HUDEP-2 (cell line): ENCODE measurements around the gene CYP27B1.
A peak's percentile ranks its signal among the peaks of the same experiment; 100 is the strongest.
"Not testable (repeated sequence)": the region's sequence is repeated elsewhere in the genome, so short reads cannot be mapped to it uniquely, and the experiment has no call there.

ENCODE experiments used
- DNase-seq, 76 experiments: peaks; one replicate each; lab custom pipeline; 2025; ENCODE audit not compliant: unreplicated experiment in 76 of 76; lab: John Stamatoyannopoulos, UW

CYP27B1 gene

DNA sequence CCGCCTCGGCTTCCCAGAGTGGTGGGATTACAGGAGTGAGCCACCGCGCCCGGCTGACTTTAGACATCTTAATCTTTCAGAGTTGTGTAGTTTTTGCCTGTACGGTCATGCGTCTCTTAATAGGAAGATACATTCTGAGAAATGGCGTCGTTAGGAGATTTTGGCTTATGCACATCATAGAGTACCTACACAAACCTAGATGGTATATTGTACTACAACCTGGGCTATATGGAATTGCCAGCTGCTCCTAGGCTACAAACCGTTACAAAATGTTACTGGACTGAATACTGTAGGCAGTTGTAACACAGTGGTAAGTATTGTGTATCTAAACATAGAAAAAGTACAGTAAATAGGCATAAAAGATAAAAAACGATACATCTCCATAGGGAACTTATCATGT, 17.0 kb upstream of the CYP27B1 start:
- no peak for DNase-seq

DNA sequence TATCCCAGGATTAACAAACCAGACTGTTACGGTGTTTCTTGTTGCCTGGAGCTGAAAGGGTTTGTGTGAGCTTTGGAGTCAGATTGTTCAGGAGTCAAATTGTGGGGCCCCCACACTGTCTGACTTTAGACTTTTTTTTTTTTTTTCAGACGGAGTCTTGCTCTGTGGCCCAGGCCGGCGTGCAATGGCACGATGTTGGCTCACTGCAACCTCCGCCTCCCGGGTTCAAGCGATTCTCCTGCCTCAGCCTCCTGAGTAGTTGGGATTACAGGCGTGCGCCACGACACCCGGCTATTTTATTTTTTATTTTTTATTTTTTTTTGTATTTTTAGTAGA, 16.6 kb upstream of the CYP27B1 start:
- no peak for DNase-seq

DNA sequence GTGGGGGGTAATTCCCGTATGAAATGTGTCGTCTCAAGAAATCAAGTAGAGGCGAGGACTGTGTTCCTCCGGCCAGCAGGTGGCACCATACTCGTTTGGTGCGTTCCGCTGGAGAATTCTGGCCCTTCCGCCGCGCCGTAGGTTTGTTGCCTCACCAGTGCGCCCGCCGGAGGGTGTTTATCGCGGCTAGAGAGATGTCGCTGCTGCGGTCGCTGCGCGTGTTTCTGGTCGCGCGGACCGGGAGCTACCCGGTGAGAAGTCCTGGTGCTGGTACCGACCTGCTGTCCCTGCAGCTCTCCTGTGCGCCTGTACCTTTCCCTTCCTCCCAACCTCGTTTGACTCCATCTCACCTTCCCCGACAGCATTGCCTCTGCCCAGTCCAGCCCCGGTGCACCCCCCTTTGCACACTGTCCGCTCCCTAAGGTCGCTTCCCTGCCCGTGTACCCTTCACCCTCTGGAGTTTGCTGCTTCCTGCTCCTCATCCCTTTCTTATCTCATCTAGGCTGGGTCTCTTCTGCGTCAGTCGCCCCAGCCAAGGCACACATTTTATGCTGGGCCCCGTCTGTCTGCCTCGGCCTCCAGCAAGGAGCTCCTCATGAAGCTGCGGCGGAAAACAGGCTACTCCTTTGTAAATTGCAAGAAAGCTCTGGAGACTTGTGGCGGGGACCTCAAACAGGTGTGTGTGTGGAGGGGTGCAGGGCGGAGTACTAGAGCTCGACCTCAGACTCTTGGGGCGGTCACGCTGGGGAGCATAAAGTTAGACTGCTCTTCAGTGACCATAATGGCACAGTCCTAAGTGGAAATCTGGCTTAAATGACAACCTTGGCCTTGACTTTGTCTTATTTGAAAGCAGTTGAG, 16.0 kb upstream of the CYP27B1 start, which contains the start of gene TSFM:
Gene TSFM (plus strand): TSS at position 180 of the 858 bp plus-strand sequence. CDS start 15 bp downstream, at position 195.
- peak; percentile 28 to 95 (median 89) for DNase-seq

DNA sequence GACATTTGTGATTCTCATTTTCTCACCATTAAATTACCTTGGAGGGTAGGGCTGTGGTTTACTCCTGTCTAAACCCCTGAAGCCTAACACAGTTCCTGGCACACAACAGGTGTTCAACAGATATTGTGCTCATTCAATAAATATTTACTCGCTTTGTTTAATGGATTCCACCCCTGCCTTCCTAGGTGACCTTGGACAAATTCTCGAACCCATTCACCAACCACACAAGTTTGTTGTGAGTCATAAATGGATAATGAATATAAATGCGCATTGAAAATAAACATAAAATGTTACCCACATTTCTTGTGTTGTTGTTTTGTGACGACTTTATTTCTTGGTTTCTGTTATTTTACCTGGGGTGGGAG, 15.3 kb upstream of the CYP27B1 start:
- DNase-seq, result no peak

DNA sequence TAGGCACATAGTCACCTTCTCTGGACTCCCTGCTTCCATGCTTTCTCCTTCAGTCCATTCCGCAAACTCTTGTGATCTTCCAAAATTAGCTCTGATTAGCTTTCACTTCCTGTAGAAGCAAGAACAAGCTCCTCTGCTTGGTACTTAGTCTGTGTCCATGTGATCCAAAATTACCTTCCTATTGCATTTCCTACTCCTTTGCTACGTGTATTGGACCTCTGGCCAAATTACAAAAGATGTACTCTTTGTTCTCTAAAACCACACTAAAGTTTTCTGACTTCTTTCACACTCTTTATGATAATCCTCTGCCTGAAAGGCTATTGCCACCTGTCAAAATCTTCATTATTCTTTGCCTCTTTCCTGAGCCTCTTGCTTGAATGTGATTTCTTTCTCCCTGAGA, 14.9 kb upstream of the CYP27B1 start:
- no peak for DNase-seq

DNA sequence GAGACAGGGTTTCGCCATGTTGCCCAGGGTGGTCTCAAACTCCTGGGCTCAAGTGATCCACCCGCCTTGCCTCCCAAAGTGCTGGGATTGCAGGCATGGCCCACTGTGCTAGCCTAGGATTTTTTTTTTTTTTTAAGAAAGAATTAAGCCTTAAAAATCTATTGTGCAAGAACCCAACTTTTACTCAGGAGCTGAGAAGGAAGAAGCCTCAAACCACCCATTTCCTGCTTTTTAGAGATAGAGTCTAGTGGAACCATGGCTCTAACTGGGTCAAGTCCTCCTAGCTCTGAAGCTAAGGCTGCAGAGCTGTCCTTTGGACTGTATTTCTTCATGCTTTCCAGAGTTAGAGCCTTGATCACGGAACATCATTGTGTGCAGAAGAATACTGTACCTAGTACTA, 14.4 kb upstream of the CYP27B1 start:
- no peak for DNase-seq

DNA sequence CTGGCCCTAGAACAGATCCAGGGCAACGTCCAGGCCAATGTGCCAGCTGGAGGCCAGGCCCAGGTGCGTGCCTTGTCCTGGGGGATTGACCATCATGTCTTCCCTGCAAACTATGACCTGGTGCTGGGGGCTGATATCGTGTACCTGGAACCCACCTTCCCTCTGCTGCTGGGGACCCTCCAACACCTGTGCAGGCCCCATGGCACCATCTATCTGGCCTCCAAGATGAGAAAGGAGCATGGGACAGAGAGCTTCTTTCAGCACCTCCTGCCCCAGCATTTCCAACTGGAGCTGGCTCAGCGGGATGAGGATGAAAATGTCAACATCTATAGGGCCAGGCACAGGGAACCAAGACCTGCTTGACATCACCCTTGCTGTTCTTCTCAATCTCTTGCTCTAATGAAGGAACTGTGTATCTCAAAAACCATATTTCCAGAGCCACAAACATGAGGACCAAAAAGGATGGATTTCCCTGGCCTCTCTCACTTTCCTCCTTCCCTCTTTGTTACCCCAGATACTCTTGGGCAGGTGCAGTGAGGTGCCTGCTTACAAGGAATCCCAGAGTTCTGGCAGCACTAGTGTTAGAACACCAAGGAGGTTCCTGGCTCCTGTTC, 13.5 kb upstream of the CYP27B1 start:
- DNase-seq, result no peak

DNA sequence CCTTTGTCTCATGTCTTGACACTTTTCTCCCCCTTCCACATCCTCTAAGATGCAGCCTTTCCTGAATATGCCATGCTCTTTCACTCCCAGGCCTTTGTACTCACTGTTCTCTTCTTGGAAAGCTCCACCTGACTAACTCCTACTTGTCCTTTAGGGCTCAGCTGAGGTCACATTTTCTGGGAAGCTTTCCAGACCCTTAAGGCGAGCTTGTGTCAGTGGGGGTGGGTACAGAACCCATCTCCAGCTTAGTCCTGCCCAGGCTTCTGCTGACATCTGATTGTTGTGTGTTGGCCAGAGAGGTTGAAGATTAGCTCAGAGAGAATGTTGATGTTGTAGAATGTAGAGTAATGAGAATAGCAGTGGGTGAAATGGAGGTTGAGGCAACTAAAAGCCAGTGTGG, 12.9 kb upstream of the CYP27B1 start:
- DNase-seq, result peak in 18 of 76 experiments; percentile 4 to 42 (median 19)

DNA sequence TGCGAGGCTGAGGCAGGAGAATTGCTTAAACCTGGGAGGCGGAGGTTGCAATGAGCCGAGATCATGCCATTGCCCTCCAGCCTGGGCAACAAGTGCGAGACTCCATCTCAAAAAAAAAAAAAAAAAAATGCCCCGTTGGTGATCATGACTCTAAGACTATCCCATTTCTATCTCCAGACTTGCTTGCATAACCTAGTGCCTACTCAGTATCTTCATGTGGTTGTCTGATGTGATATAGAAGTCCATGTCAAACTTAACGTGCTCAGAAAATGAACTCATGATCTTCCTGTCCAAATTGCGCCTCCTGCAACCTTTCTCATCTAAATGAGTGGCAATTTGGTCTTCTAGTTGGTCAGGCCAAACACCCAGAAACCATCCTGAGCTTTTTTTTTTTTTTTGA, 11.0 kb upstream of the CYP27B1 start:
- DNase-seq, result no peak

DNA sequence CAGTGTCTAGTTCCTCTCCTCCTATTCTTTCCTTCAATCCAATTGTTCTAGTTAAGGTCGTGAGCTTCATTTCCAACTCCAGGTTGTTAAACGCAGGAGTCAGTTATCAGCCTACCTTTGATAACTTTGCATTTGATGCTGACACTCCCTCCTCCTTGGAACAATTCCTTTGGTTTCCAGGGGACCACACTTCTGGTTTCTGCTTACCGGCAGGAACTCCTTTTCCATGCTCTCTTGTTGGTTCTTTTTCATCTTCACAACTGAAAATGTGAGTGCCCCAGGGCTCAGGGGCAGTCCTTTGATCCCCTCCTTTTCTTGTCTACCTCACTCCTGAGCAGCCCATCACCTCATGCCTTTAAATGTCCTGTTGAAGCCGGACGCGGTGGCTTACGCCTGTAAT, 10.5 kb upstream of the CYP27B1 start:
- no peak for DNase-seq

DNA sequence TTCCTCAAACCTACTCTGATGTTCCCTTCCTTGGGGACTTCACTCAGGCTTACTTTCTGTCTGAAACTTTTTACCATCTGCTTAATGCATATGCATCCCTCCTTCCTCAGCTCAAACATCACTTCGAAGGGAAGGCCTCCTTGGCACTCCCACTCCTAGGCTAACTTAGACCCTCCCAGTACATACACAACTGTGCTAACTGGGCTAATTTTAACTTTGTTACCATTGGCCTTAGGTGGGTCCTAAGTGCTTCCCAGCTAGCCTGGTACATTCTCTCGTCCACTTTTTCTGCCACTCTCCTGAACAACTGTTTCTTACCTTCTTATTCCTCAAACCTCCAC, 9.3 kb upstream of the CYP27B1 start:
- no peak for DNase-seq

DNA sequence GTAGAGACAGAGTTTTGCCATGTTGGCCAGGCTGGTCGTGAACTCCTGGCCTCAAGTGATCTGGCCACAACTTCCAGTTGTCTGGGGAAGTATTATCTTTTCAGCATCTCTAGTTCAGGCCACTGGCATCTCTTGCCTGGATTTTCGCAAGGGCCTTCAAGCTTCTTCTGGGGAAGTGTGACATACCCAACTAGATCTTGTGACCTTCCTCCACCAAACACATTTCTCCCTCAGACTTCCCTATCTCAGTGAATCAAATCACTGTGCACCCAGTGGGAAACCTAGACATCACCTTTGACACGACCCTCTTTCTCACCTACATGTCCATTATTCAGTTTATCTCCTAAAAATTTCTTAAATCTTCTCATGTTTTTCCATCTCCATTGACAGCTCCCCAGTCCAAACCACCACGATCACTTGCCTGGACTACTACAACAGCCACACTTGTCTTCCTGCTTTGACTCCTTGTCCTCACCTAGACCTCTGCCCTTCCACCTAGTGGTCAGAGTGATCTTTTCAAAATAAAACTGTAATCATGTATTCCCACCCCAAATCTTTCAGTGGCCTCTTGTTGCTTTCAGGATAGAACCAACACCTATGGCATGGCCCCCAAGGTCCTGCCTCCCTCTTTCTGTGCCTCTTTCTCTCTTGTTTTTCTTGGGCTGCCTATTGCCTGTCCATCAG, 8.8 kb upstream of the CYP27B1 start:
- peak in 5 of 76 experiments; percentile 12 to 27 (median 15) for DNase-seq

DNA sequence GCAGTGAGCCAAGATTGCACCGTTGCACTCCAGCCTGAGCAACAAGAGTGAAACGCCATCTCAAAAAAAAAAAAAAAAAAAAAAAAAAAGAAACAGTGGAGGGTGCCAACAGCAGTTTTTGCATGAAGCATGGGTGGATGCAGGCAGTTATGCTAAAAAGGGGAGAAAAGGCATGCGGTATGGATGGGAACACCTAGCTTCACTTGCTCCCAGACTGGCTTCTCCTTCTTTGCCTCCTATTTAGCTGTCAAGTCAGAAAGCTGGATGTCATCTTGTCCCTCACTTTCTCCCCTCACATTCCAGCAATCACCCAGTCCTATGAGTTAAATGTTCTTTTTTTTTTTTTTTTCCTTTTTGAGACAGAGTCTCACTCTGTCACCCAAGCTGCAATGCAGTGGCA, 8.2 kb upstream of the CYP27B1 start:
- no peak for DNase-seq

DNA sequence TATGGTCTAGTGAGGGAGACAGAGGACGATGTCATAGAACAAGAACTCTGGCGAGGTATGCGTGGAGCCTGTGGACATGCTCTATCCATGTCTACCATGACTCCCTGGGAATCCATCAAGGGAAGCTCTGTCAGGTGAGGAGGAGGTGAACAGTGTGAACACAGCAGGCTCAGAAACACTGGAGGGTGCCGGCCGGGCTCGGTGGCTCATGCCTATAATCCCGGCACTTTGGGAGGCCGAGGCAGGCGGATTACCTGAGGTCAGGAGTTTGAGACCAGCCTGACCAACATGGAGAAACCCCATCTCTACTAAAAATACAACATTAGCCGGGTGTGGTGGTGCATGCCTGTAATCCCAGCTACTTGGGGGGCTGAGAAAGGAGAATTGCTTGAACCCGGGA, 7.8 kb upstream of the CYP27B1 start:
- not testable (repeated sequence) for DNase-seq

DNA sequence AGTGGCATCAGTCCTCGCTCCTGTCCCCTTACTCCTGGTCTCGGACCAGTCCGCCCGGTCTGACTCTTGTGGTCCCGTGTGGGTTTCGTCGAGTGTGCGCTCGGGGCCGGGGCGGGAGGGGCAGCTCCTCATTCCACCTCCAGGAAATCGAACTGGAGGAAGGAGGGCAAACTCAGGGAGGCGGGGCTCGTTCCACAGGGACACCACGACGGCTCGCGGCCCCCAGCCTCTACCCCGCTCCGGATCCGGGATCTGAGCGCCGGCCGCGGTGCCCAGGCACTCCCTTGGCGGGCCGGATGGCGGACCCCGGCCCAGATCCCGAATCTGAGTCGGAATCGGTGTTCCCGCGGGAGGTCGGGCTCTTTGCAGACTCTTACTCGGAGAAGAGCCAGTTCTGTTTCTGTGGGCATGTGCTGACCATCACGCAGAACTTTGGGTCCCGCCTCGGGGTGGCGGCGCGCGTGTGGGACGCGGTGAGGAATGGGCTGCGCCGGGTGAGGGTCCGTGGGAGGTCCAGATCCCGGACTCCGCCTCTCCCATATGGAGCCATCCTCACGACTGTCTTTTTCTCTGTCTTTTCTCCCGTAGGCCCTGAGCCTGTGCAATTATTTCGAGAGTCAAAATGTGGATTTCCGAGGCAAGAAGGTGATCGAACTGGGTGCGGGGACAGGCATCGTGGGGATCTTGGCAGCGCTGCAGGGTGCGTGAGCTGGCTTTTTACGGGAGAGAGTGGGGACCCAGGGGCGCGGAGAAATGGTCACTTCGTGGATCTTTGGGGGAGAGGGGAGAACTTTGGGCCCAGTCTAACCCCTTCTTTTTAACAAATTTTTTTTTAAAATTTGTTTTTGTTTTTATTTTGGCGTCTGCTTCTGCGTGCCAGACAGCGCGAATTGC, 5.8 kb upstream of the CYP27B1 start, which contains the start of gene EEF1AKMT3:
Gene EEF1AKMT3 (plus strand): TSS at position 186 of the 894 bp plus-strand sequence. CDS start 111 bp downstream, at position 297.
- peak in 41 of 76 experiments; percentile 29 to 79 (median 52) for DNase-seq

DNA sequence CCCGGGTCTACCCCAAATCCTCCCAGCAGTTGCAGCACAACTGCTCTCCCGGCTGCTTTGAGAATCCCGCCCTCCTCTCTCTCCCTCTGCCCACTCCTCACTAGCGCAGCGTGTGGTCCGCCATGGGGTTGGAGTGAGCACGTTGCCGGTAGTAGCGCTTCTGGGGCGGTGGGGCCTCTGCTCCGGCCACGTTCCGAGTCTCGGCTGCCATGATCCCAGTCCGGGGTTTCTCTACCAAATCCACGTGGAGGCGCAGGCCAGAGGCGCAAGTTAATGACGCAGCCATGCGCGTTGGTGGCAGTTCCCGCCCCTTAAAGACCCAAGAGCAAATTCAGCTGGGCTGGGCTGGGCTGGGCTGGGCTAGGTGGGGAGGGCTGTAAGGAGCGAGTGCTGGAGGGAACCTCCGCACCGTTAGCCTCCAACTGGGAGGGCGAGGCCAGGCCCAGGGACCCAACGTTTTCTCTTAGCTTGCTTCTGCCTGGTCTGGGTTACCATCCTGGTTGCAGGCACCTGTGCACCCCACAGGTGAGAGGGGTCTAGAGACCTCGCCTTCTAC, 5.1 kb upstream of the CYP27B1 start, which contains the start of gene METTL1:
Gene METTL1 (minus strand): TSS at position 233 of the 556 bp plus-strand sequence. CDS start 22 bp downstream, at position 211.
- peak; percentile 54 to 98 (median 92) for DNase-seq

DNA sequence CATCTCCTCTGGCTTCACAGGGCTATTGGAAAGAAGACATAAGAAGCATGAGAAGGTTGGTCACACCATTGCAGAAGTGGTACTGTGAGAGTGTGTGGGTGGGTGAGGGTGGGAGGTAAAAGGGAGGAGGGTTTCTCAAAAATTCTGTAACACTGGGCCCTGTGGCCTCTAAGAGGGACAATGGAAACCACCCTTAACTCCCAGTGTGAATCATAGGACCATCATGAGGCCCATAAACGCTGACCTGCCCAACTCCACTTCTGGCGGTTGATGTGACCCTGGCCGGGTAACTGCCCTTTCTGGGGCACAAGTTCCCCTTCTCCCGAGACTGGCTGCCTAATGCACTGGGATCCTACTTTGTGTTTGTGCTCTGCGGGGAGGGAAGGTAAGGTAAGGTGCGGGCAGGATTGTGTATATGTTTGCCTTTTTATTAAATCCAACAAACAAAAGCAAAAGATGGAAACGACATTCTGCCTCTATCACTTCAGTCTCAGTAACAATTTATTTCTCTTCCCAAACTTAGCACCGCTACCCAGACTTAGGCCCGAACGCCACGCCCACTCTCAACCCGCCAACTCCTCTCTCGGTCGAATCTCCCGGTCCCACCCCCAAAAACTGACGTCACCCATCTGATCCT, 4.5 kb upstream of the CYP27B1 start:
- DNase-seq, result peak in 64 of 76 experiments; percentile 44 to 93 (median 86)

DNA sequence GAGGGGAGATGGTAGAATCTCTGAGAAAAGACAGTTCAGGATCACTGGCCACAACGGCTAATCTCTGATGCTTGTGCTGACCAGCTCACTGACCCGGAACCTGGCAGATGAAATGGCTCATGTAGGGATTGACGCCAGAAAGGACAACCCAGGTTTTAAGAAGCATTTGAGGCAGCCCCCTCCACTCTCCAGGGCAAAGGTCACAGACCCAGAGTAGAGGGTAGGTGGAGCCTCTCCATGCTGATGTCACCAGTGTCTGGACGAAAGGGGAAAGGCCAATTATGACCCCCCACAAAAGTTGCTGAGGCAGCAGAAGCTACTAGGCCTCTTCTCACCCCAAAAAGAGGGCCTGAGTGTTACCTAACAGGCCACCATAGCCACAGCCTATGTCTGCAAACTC, 3.9 kb upstream of the CYP27B1 start:
- no peak for DNase-seq

DNA sequence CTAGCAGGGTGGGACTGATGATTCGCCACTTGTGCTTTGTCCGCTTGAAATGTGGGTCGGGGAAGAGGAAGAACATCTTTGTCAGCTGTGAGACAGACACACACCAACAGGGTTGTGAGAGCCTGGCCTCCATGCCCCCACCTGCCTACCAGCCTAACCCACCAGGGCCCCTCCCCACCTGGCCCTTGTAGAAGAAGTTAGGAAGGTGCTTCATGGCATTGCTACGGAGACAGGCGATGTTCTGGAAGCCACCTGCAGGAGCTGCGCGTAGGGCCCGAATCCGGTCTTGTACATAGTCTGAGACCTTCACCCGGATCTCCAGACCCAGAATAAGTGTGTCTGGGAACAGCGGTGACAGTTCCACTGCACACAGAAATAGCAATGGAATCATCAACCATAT, 2.7 kb upstream of the CYP27B1 start:
- DNase-seq, result no peak

DNA sequence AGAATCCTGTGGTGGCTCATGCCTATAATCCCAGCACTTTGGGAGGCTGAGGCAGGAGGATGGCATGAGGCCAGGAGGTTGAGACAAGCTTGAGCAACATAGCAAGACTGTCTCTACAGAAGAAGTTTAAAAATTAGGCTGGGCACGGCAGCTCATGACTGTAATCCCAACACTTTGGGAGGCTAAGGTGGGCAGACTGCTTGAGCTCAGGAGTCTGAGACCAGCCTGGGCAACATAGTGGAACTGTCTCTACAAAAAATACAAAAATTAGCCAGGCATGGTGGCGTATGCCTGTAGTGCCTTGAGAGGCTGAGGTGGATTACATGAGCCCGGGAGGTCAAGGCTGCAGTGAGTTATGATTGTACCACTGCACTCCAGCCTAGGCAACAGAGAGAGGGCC, 998 bp upstream of the CYP27B1 start:
- no peak for DNase-seq
